HL-60/S4 treated with phorbol 12-myristate 13-acetate at 8.2 ng/mL for 4 days and 3 days (cell line): ENCODE measurements around the gene RERE.

ENCODE experiments used
- in situ Hi-C: fragments of 300-500 bp; cut with MboI; formaldehyde crosslinking; loops from 2 replicates; pipeline ENCODE4 v1.15.0; 2022; ENCODE audit warnings: low sequenced_read_pairs

Gene RERE

DNA sequence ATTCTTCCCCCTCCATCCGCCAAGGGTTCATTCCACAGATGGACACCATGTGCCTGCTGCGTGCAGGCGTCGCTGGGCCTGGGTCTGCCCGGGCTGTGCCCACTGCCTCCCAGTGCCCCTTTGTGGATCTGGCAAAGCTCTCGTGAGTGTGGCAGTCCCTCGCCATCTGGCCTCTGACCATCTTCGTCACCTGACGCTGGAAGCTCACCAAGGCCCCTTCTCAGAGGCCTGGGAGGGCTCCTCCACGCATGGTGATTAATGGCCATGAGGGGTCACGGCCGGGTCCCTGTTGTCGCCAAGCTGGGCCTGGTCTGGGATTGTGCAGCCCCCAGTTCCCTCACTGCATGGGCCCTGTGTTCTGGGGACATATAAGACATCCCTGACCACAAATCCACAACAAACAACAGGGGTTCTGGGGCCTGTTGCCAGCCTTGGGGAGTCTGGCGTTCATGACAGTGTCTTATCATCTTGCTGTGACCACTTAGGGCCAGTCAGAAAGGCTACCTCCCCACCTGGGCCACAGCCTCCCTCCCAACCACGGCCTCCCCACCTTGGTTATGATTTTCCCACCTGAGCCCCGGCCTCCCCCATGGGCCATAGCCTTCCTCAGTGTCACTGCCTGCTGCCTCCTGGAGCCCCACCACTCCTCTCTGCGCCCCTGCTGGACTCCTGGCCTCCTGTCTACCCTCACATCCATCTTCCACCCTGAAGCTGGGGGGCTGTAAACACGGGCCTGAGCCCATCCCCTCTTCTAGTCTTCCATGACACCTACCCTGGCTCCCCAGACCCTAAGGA, 471.6 kb downstream of the RERE start:
- in situ Hi-C loops, result no loop called here

DNA sequence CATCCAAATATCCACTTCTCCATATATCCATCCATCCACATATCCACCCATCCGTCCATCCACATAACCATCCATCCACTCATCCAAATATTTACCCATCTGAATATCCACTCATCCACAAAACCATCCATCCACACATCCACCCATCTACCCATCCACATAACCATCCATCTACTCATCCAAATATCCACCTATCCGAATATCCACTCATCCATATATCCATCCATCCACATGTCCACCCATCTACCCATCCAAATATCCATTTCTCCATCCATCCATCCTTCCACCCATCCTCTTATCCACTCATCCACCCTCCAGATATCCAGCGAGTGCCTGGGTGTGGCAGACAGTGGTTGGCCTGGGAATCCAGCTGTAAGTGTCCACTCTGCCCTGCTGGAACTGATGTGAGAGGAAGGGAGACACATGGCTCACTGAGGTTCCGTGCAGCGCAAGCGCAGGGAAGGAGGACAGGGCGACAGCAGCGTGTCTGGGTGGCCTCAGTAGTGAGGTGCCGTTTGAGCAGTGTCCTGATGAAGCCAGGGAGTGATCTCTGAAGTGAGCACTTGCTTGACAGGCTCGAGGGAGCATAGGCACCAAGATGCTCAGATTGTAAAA, 472.4 kb downstream of the RERE start:
- in situ Hi-C loops, result no loop called here

DNA sequence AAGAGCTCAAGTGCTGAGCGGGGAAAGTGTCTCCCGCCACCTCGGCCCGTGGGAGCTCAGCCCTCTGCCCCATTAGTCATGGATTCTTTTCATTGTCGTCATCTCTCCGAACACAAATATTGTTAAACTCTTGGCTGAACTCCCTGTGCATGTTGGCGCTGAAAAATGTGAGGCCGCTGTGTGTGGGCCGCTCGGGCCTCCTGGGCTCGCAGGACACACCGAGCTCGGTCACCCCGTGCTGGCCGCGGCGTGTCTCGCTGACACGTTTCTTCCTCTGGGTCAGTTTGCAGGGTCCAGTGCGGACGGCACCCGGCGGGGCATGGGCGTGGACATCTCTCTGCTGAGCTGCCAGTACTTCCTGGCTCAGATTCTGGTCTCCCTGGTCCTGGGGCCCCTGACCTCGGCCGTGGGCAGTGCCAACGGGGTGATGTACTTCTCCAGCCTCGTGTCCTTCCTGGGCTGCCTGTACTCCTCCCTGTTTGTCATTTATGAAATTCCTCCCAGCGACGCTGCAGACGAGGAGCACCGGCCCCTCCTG, 473.9 kb downstream of the RERE start:
- in situ Hi-C loops, result no loop called here

DNA sequence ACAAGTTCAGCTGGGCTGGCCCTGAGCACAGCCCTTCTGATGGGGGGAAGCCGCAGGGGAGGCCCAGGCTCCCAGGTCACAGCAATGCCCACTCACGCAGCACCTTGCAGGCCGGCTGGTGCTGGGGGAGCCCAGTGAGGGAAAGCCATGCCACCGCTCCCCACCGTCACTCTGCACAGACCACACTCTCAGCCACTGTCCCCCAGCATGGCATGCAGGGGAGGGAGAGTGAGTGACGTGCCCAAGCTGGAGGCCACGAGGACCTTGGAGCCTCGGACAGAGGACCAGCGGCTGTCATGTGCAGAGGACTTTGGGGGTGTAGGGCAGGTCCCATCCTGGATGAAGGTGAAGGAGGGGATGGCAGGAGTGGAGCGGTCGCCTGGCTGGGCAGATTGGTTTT, 474.4 kb downstream of the RERE start:
- in situ Hi-C loops, result no loop called here

DNA sequence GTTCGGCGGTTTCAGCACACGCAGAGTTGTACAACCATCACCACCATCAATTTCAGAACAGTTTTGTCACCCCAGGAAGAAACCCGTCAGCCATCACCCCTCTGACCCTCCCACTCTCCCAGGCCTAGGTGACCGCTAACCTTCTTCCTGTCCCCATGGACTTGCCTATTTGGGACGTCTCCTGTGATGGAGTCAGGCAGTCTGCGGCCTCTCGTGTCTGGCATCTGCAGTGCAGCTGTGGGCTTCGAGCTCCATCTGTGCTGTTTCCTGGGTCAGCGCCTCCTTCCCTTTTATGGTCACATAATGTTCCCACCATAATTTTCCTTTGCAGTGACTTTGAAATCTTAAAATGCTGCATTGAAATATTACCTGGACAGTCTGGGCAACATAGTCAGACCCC, 475.1 kb downstream of the RERE start:
- in situ Hi-C loops, result no loop called here

DNA sequence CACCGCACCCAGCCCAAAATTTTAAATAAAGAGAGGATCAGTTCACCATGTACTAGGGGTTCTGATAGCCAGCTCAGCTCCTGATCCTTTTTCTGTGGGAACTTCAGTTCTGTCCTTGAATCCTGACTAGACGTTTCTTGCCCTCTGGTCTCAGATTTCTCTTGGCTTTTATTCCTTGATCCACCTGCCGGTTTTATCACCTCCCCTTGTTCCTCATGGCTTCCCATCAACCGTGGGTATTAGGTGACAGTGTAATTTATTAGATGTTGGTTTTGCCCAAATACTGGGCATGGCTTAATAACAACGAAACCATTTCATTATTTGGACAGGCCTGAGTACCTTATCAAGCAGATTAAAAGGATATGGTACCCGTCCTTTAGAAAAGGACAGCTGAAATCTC, 477.0 kb downstream of the RERE start:
- in situ Hi-C loops, result no loop called here

DNA sequence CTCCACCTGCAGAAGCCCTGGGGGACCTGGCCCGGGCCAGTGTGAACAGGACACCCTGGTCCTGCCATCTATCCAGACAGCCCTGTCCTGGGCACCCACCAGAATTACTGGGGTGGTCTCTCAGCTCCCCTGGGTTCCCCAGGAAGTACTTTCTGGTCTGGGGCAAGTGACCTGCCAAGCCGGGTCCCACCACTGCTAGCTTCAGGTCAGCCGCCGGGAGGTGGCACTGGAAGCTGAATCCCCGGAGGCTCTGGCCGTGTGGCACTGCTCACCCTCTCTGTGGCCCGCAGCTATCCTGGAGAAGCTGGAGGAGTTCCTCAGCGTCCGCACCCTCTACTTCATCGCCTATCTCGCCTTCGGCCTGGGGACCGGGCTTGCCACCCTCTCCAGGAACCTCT, 478.2 kb downstream of the RERE start:
- in situ Hi-C loops, result no loop called here

DNA sequence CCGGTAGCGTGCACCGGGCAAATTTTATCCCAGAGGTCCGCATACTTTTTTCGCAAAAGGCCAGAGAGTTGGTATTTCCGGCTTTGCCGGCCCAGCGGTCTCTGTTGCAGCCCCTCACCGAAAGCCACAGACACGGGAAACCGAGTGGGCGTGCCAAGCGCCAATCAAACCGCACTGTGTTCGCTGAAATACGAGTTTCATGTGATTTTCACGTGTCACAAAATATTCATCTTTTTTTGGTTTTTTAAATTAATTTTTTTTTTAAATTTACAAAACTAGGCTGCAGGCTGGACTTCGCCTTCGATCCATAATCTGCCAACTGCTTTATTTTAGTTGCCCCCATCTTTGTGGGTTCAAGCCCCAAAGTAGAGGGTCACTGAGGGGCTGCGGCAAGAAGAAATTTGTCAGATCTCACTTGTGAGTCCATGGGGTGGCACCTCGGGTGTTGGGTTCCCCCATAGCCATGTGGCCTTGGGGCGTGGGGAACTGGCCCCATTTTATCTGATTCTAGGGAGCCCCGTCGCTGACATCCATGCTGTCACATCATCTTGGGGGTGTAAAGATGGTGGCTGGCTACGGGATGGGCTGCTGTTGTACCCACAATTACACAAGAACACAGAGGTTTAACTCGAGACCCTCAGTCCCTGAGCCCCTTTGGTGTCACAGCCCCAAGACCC, 478.8 kb downstream of the RERE start:
- in situ Hi-C loops, result no loop called here

DNA sequence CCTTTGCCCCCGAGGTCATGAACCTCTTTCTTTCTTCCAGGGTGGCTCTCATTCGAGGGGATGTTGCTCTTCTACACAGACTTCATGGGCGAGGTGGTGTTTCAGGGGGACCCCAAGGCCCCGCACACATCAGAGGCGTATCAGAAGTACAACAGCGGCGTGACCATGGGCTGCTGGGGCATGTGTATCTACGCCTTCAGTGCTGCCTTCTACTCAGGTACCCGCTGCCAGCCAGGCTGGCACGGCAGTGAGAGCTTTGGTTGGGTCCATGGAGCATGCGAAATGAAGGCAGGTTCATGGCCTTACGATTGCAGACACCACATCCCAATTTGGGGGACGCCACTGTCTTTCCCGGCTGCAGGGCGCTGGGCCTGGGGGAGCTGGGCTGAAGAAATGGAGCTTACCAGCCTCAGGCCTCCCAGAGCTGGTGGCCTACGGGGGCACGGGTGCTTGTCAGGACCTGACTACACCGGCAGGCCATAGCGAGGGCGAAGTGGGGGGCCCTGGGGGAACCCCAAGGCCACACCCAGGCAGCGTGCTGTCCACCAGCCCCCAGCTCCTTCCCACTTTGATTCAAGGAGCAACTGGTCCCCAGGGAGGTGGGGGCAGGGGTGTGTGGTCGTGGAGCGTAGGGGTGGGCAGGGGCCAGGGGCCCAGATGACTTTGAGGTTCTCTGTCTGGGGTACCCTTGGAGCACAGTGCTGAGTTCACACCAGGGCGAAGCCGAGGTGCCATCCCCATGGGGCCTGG, 479.5 kb downstream of the RERE start:
- in situ Hi-C loops, result no loop called here

DNA sequence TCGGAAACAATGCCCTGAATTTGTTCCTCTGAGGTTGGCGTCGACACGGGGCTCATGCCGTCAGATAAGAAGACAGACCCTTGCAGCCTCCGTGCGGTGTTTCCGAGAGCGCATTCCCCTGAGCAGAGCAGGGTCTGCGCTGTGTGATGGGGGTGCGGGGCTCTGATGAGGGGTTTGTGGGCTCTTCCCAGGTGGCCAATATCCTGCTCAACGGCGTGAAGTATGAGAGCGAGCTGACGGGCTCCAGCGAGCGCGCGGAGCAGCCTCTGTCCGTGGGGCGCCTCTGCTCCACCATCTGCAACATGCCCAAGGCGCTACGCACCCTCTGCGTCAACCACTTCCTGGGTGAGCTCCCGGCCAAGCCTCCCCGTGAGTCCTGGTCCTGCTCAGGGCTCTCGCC, 482.2 kb downstream of the RERE start:
- in situ Hi-C loops, result no loop called here

DNA sequence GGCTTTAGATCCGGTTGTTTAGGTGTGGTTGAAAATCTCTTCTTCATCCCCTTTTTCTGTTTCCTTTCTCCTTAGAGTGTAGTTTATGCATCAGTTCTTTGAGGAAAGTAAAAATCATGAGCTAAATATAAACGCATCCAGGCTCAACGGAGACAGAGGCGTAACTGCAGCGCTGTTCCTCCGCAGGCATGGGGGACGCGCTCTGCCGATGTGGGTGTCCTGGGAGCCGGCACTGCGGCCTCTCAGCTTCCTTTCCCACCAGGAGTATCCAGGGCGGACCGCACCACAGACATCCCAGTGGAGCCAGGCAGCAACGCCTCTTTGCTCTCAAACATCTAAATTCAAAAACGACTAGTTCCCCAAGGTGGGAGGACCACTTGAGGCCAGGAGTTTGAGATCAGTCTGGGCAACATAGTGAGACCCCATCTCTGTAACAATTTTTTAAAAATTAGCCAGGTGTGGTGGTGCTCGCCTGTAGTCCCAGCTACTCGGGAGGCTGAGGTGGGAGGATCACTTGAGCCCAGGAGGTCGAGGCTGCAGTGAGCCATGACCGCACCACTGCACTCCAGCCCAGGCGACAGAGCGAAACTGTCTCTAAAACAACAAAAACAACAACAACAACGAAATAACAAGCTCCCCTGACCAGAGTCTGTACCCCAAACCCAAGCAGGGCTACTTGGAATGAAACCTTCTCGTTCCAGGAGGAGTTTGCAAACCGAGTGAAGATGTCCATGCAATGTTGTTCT, 483.2 kb downstream of the RERE start:
- in situ Hi-C loops, result no loop called here

DNA sequence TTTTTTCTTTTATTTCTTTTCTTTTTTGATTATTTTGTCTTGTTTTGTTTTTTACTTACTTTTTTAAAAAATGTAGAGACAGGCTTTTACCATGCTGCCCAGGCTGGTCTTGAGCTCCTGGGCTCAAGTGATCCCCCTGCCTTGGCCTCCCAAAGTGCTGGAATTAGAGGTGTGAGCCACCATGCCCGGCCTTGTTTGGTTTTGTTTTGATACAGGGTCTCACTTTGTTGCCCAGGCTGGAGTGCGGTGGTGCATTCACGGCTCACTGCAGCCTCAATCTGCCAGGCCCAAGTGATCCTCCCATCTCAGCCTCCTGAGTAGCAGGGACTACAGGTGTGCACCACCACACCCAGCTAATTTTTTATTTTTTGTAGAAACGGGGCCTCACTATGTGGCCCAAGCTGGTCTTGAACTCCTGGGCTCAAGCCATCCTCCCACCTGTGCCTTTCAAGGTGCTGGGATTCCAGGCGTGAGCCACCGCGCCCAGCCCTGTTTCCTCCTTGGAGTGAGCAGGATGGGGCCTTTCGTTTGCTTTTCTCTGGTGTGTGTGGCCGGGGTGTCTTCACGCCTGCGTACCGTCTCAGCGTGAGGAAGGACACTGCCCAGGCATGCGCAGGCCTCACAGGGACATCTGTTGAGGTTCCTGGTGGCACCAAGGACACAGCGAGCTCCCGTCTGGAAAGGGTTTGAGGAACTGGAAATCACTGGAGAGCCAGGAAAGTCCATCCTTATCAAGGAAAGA, 484.0 kb downstream of the RERE start:
- in situ Hi-C loops, result no loop called here

DNA sequence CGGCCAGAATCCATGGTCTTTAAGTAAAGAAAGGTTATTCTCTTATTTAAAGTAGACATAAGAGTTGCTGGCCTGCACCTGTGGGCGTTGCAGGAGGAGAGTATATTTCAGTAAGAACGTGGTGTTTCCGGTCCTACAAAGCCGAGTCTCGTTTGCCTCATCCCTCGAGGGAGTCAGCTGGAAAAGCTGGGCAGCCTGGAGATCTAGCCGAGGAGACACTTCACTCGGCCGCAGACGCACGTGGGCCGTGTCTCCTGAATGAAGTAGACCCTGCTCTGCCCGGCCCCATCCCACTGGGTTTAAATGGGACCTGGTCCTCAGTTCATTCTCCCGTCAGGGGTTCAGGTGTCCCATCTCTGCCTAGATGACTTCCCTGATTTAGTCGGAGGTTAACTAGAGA, 484.6 kb downstream of the RERE start:
- in situ Hi-C loops, result no loop called here

DNA sequence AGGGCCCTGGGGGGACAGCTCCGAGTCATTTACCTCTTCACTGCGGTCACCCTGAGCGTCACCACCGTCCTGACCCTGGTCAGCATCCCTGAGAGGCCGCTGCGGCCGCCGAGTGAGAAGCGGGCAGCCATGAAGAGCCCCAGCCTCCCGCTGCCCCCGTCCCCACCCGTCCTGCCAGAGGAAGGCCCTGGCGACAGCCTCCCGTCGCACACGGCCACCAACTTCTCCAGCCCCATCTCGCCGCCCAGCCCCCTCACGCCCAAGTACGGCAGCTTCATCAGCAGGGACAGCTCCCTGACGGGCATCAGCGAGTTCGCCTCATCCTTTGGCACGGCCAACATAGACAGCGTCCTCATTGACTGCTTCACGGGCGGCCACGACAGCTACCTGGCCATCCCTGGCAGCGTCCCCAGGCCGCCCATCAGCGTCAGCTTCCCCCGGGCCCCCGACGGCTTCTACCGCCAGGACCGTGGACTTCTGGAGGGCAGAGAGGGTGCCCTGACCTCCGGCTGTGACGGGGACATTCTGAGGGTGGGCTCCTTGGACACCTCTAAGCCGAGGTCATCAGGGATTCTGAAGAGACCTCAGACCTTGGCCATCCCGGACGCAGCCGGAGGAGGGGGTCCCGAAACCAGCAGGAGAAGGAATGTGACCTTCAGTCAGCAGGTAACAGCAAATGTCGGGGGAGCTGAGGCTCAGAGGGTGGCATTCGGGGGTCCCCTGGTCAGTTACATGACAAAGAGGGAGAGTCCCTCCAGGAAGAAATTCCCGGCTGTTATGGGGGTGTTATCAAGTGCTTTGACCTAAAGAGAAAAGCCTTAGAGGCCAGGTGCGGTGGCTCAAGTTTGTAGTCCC, 486.9 kb downstream of the RERE start:
- in situ Hi-C loops, result no loop called here

DNA sequence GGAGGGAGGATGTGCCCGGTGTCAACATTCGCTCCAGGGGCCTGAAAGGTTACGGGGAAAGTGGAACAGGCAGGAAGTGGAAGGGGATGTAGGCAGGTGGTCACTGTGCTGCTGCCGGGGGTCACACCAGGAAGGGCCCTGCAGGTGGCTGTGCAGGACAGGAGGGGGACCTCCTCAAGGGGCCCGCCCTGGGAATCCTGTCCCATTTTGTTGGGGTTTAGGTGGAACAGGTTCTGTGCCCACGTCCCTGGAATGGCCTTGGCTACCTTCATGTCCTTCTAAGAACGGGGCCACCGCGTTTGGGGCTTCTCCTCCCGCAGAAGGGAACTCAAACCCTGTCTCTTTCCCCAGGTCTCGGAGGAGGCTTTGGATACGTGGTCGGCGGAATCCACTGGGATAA, 487.6 kb downstream of the RERE start:
- in situ Hi-C loops, result no loop called here

DNA sequence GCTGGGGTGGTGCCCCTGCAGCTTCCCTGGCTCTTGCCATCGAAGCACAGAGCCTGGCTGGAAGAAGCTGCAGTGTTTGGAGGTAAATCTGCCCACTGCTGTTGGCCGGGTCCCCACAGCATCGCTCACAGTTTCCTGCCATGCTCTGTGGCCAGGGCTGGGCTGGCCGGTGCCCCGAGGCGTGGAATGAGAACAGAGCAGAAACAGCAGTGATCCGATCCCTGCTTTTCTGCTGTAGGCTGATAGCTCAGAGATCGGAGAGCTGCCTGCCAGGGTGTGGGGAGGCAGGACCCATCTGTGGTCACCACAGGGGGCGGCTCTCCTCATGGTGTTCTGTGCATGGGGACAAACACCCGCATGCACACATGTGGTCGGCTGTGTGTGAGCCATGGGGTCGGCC, 488.0 kb downstream of the RERE start:
- in situ Hi-C loops, result no loop called here

DNA sequence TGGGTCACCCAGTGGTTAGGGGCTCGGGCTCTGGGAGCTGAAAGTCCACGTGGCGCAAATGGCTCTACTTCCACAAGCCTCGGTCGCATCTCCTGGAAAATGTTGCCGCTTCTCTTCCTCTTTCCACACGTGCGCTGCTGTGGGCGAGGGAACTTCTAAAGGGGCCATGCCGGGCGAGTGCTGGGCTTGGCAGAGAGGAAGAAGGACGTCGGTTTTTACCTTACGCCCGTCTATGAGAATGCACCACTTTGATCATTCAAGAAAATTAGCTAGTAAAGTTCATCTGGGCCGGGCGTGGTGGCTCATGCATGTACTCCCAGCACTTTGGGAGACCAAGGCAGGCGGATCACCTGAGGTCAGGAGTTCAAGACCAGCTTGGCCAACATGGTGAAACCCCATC, 489.2 kb downstream of the RERE start:
- in situ Hi-C loops, result no loop called here

DNA sequence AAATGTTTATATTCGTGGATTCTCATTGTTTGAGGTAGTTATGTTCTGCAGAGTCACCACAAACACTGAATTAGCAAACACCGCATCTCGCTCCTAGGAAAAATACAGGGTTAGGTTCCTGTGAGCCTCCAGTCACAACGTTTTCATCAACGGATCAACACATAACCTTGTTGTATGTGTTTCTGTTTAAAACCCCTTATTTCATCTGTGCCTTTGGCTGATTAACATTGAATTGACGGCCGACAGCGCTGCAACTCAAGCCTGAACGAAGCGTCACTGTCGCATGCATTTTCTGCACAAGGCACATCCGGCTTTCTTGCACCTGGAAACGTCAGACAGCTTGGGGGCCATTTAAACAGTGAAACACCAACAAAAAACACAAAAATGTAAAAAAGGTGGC, 491.2 kb downstream of the RERE start:
- in situ Hi-C loops, result no loop called here

DNA sequence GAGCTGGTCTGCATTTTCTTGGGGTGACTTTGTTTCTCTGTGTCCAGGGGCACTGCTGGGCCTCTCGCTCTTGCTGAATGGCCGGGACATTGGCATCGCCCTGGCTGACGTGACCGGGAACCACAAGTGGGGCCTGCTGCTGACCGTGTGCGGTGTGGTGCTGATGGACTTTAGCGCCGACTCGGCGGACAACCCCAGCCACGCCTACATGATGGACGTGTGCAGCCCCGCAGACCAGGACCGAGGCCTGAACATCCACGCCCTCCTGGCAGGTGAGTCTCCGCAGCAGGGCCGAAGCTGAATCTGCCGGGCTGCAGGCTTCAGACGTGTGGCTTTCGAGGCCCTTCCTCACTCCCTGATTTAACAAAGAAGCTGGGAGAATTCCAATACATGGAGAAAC, 491.7 kb downstream of the RERE start:
- in situ Hi-C loops, result no loop called here
